H1 (cell line): Measurements from ENCODE around the gene ZBED4. TPM values are rescaled to one million over a fixed set of nuclear protein-coding genes. Genes with fewer than 3 reads are reported as not detected.
A peak's percentile ranks its signal among the peaks of the same experiment; 100 is the strongest.

ENCODE experiments used
- CTCF ChIA-PET: fragments of 300-600 bp; sonication (Branson Sonifier 250); formaldehyde crosslinking; loops from one replicate; lab custom pipeline; 2021; ENCODE audit not compliant: partially characterized antibody; lab: Charles Lee
- POLR2A ChIA-PET: fragments of 300-600 bp; sonication (Branson Sonifier 250); formaldehyde crosslinking; loops from one replicate; lab custom pipeline; 2021; ENCODE audit warnings: inconsistent platforms; ENCODE audit not compliant: partially characterized antibody; lab: Charles Lee
- DNase-seq, 2 experiments: peaks; one replicate each; pipeline versions ENCODE4 v3.0.0 to v3.0.0-alpha.2; 2010 to 2022; ENCODE audit warnings: low spot score in 2 of 2, low read depth in 1 of 2, mixed read lengths in 1 of 2
- FAIRE-seq: peaks from 2 replicates; lab custom pipeline; 2011; peaks lifted over from hg19 to GRCh38; lab: Jason Lieb, UNC
- H2AFZ ChIP-seq: 2 replicates; pipeline ENCODE4 v1.8.1; 2012; ENCODE audit warnings: low read length, inconsistent platforms
- H2AK5ac ChIP-seq: 2 replicates; pipeline ENCODE4 v1.6.1; 2013; ENCODE audit warnings: low read depth, low read length
- H2BK120ac ChIP-seq: replicated peaks from 2 replicates; pipeline ENCODE3; 2013; ENCODE audit warnings: low read depth, low read length, inconsistent platforms
- H2BK12ac ChIP-seq: 2 replicates; pipeline ENCODE4 v1.6.1; 2013; ENCODE audit warnings: low read depth, low read length
- H2BK15ac ChIP-seq: 2 replicates; pipeline ENCODE4 v1.6.1; 2013; ENCODE audit warnings: low read length
- H2BK20ac ChIP-seq: 2 replicates; pipeline ENCODE4 v1.6.1; 2013; ENCODE audit warnings: low read length
- H2BK5ac ChIP-seq: 2 replicates; pipeline ENCODE4 v1.6.1; 2013; ENCODE audit warnings: low read depth, low read length
- H3K14ac ChIP-seq: 2 replicates; pipeline ENCODE4 v1.6.1; 2013; ENCODE audit warnings: inconsistent platforms; ENCODE audit not compliant: insufficient read length
- H3K18ac ChIP-seq: 2 replicates; pipeline ENCODE4 v1.6.1; 2013; ENCODE audit warnings: low read length; ENCODE audit errors: extremely low read depth
- H3K23ac ChIP-seq: 2 replicates; pipeline ENCODE4 v1.6.1; 2013; ENCODE audit warnings: inconsistent platforms; ENCODE audit not compliant: insufficient read length
- H3K23me2 ChIP-seq: 2 replicates; pipeline ENCODE4 v1.6.1; 2013; ENCODE audit warnings: low read depth, low read length
- H3K27ac ChIP-seq: 2 replicates; pipeline ENCODE4 v1.6.1; 2011; ENCODE audit warnings: low read depth, low read length, inconsistent platforms
- H3K27me3 ChIP-seq, 4 experiments: replicated peaks in 1 of 4; 1 replicate in 1 of 4; 2 replicates in 3 of 4; pipeline versions ENCODE4 v1.6.1 to v1.8.1; 2011 to 2013; ENCODE audit warnings: low read length in 3 of 4, mild to moderate bottlenecking in 3 of 4, inconsistent platforms in 2 of 4, mixed read lengths in 2 of 4, moderate library complexity in 1 of 4; ENCODE audit not compliant: control insufficient read depth in 3 of 4, insufficient read depth in 3 of 4; ENCODE audit errors: extremely low read depth in 1 of 4
- H3K36me3 ChIP-seq, 4 experiments: 2 replicates each; pipeline versions ENCODE4 v1.6.1 to v1.8.1; 2011 to 2013; ENCODE audit warnings: mild to moderate bottlenecking in 4 of 4, low read length in 3 of 4, moderate library complexity in 2 of 4, control low read depth in 1 of 4, inconsistent platforms in 1 of 4; ENCODE audit not compliant: insufficient read depth in 4 of 4, control insufficient read depth in 2 of 4
- H3K4ac ChIP-seq: replicated peaks from 2 replicates; pipeline ENCODE3; 2013; ENCODE audit warnings: low read length, low read depth, mixed read lengths, inconsistent platforms; ENCODE audit not compliant: insufficient read length
- H3K4me1 ChIP-seq, 4 experiments: replicated peaks in 1 of 4; 1 replicate in 1 of 4; 2 replicates in 3 of 4; pipeline versions ENCODE4 v1.6.1 to v1.8.1; 2011 to 2013; ENCODE audit warnings: low read length in 3 of 4, inconsistent platforms in 2 of 4, mixed read lengths in 1 of 4; ENCODE audit not compliant: insufficient read depth in 4 of 4, control insufficient read depth in 3 of 4
- H3K4me2 ChIP-seq, 2 experiments: 2 replicates each; pipeline versions ENCODE4 v1.6.1 to v1.8.1; 2011 to 2013; ENCODE audit warnings: low read depth in 2 of 2, low read length in 2 of 2, control low read depth in 1 of 2, inconsistent platforms in 1 of 2, mild to moderate bottlenecking in 1 of 2; ENCODE audit not compliant: insufficient read depth in 1 of 2
- H3K4me3 ChIP-seq, 4 experiments: fragments of 200-600, 300-600 bp in 1 of 4; sonication (generic), shearing (Covaris generic), sonication (Bioruptor Twin) in 1 of 4; 2 replicates each; pipeline versions ENCODE4 v1.5.1 to v1.8.1; 2011 to 2016; ENCODE audit warnings: low read length in 4 of 4, low read depth in 3 of 4, control low read depth in 2 of 4, inconsistent platforms in 2 of 4, mild to moderate bottlenecking in 2 of 4, mixed read lengths in 1 of 4, moderate library complexity in 1 of 4; ENCODE audit not compliant: insufficient read depth in 2 of 4; ENCODE audit errors: extremely low read depth in 1 of 4
- H3K56ac ChIP-seq: replicated peaks from 2 replicates; pipeline ENCODE3; 2013; ENCODE audit warnings: low read depth, mild to moderate bottlenecking, mixed read lengths, low read length, inconsistent platforms; ENCODE audit not compliant: insufficient read length
- H3K79me1 ChIP-seq: 2 replicates; pipeline ENCODE4 v1.6.1; 2013; ENCODE audit warnings: low read depth, low read length, control low read depth
- H3K79me2 ChIP-seq, 2 experiments: 2 replicates each; pipeline versions ENCODE4 v1.6.1 to v1.8.1; 2012 to 2013; ENCODE audit warnings: low read length in 2 of 2, mild to moderate bottlenecking in 2 of 2, inconsistent platforms in 1 of 2; ENCODE audit not compliant: insufficient read depth in 2 of 2, control insufficient read depth in 1 of 2
- H3K9ac ChIP-seq, 4 experiments: replicated peaks in 1 of 4; 1 replicate in 1 of 4; 2 replicates in 3 of 4; pipeline versions ENCODE4 v1.6.1 to v1.8.1; 2011 to 2013; ENCODE audit warnings: low read depth in 3 of 4, low read length in 3 of 4, control low read depth in 2 of 4, mild to moderate bottlenecking in 2 of 4, moderate library complexity in 2 of 4, inconsistent platforms in 1 of 4; ENCODE audit errors: extremely low read depth in 1 of 4
- H3K9me3 ChIP-seq, 2 experiments: 2 replicates each; pipeline versions ENCODE4 v1.6.1 to v1.8.1; 2012 to 2013; ENCODE audit warnings: mild to moderate bottlenecking in 2 of 2, moderate library complexity in 2 of 2, control low read depth in 1 of 2, inconsistent platforms in 1 of 2, low read depth in 1 of 2, low read length in 1 of 2, mixed read lengths in 1 of 2; ENCODE audit not compliant: insufficient read depth in 2 of 2
- H4K20me1 ChIP-seq, 2 experiments: replicated peaks in 1 of 2; 2 replicates each; pipeline versions ENCODE3 to v1.8.1; 2011 to 2013; ENCODE audit warnings: inconsistent platforms in 2 of 2, low read length in 2 of 2, mild to moderate bottlenecking in 1 of 2; ENCODE audit not compliant: insufficient read depth in 2 of 2, control insufficient read depth in 1 of 2
- H4K5ac ChIP-seq: 2 replicates; pipeline ENCODE4 v1.6.1; 2013; ENCODE audit warnings: low read length, low read depth, mixed read lengths, inconsistent platforms; ENCODE audit not compliant: insufficient read length
- H4K8ac ChIP-seq: 2 replicates; pipeline ENCODE4 v1.8.0; 2013; ENCODE audit warnings: mild to moderate bottlenecking, moderate library complexity, low read length, inconsistent platforms; ENCODE audit not compliant: insufficient read depth; ENCODE audit errors: extremely low read depth
- H4K91ac ChIP-seq: replicated peaks from 2 replicates; pipeline ENCODE3; 2013; ENCODE audit warnings: low read length, mixed read lengths, inconsistent platforms; ENCODE audit not compliant: insufficient read length
- FOSL1 ChIP-seq: IDR thresholded peaks from 2 replicates; pipeline ENCODE4 v1.6.1; 2011; ENCODE audit warnings: mild to moderate bottlenecking, low read depth, low read length, moderate library complexity; ENCODE audit not compliant: insufficient read depth
- GABPA ChIP-seq: IDR thresholded peaks from 2 replicates; pipeline ENCODE4 v1.6.1; 2011; ENCODE audit warnings: mild to moderate bottlenecking, low read length, moderate library complexity, borderline replicate concordance; ENCODE audit not compliant: insufficient read depth
- KDM1A ChIP-seq: fragments of 200-600, 300-600 bp; sonication (generic); IDR thresholded peaks from 2 replicates; pipeline ENCODE4 v1.7.1; 2016; ENCODE audit warnings: mild to moderate bottlenecking, low read length, borderline replicate concordance
- RXRA ChIP-seq: IDR thresholded peaks from 2 replicates; pipeline ENCODE4 v1.6.1; 2011; ENCODE audit warnings: low read depth, mild to moderate bottlenecking, low read length, moderate library complexity; ENCODE audit not compliant: insufficient read depth
- WGBS, 2 experiments: shearing (Covaris generic) in 1 of 2; methylation state at CpG; one replicate each; pipeline versions ENCODE4 v1.1.6 to v1.1.7; 2013 to 2015; ENCODE audit warnings: low lambda C conversion rate in 2 of 2, mixed read lengths in 2 of 2, inconsistent platforms in 1 of 2, low coverage in 1 of 2, missing lambda C conversion rate in 1 of 2; ENCODE audit not compliant: insufficient replicate concordance in 2 of 2, insufficient coverage in 1 of 2, insufficient read length in 1 of 2; ENCODE audit errors: extremely low coverage in 1 of 2, missing lambda C conversion rate in 1 of 2; 5-methylcytosine and 5-hydroxymethylcytosine counted together
- polyA plus RNA-seq, 7 experiments: library from polyadenylated mRNA; depleted of rRNA in 3 of 7; stranded (reverse) in 5 of 7; unstranded in 2 of 7; fragments of >200 nt in 5 of 7; fragments of 200-250 nt in 2 of 7; gene quantifications; 1 replicate in 5 of 7; 2 replicates in 1 of 7; 4 replicates in 1 of 7; pipeline versions ENCODE4 v1.2.1 to v1.2.3, GENCODE V29; 2011 to 2013; ENCODE audit warnings: missing spikeins in 2 of 7, mixed read lengths in 2 of 7
- total RNA-seq: library from RNA; stranded (reverse); fragmentation: NEBNext Ultra II Directional; extraction: Animal tissue kit (Norgen Biotek cat#: 25700); gene quantifications from 2 replicates; pipeline ENCODE4 v1.2.1, GENCODE V29; 2021

The ZBED4 gene
- total and polyA plus RNA-seq, 2 of the 8 experiments (the other 6 are each of a cell fraction or from before 2014, with no cell fraction given) = 11.0 to 28.3 TPM

DNA sequence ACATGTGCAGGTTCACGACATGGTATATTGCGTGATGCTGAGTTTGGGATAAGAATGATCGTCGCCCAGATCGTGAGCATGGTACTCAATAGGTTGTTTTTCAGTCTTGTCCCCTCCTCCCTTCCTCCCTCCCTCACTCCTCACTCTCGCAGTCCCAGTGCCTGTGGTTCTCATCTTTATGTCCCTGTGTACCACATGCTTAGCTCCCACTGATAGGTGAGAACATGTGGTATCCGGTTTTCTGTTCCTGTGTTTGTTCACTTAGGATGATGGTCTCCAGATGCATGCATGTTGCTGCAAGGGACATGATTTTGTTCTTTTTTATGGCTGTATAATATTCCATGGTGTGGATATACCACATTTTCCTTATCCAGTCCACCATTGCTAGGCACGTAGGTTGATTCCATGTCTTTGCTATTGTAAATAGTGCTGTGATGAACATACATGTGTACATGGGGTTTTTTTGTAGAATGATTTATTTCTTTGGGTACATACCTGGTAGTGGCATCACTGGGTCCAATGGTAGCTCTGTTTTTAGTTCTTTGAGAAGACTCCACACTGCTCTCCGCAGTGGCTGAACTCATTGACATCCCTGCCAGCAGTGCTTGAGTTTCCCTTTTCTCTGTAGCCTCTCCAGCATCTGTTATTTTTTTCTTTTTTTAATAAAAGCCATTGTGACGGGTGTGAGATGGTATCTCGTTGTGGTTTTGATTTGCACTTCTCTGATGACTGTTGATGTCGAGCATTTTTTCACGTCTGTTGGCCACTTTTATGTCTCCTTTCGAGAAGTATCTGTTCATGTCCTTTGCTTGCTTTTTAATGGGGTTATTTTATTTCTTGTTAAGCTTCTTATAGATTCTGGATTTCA lies 16.4 kb downstream of the ZBED4 start:
- H2BK12ac ChIP-seq = no peak overlapping the region
- H2BK5ac ChIP-seq = no peak overlapping the region
- peaks cover 9 to 18% of the 10 kb centered on the region in 2 experiments for H4K20me1 ChIP-seq
- H3K4me3 ChIP-seq = no peak overlapping the region
- no peaks in the 10 kb centered on the region for H3K27me3 ChIP-seq
- DNase-seq = no peak
- POLR2A ChIA-PET = interaction anchor here (1.6 kb wide), 1 partner anchor 9 kb away, joined by 5 read pairs; no protein-coding TSS in a partner anchor
- H3K4ac ChIP-seq = no peak overlapping the region
- H2BK120ac ChIP-seq = no peak overlapping the region
- peaks cover 16 to 85% of the 10 kb centered on the region in 2 experiments for H3K79me2 ChIP-seq
- no peak overlapping the region for H2AFZ ChIP-seq
- H3K18ac ChIP-seq = no peak overlapping the region
- H3K23ac ChIP-seq = no peak overlapping the region
- H3K4me1 ChIP-seq = no peaks in the 10 kb centered on the region
- H3K27ac ChIP-seq = no peak overlapping the region
- H3K56ac ChIP-seq = no peak overlapping the region
- H2BK20ac ChIP-seq = no peak overlapping the region
- no peak overlapping the region for H4K8ac ChIP-seq
- peaks cover 0 to 6% (median 0%) of the 10 kb centered on the region in 4 experiments; a peak in 3 of 8 replicates for H3K36me3 ChIP-seq
- no peak overlapping the region for H4K5ac ChIP-seq
- peaks cover 16% of the 10 kb centered on the region for H3K79me1 ChIP-seq
- no peak overlapping the region for H4K91ac ChIP-seq
- no peak for TF ChIP-seq FOSL1
- no peak for TF ChIP-seq RXRA
- no peak for TF ChIP-seq GABPA
- TF ChIP-seq KDM1A = 0 out of 2 replicates have a peak, but pooled peaks have one; percentile 16
- TF ChIP-seq, all 59 proteins: peak for 1
- H3K4me2 ChIP-seq = no peak overlapping the region
- no peak for FAIRE-seq
- no peak overlapping the region for H2AK5ac ChIP-seq
- H3K9me3 ChIP-seq = peaks cover 9 to 10% of the 10 kb centered on the region in 2 experiments
- no peaks in the 10 kb centered on the region for H3K23me2 ChIP-seq
- no peak overlapping the region for H3K14ac ChIP-seq
- CTCF ChIA-PET = interaction anchor here (0.6 to 3.0 kb wide), 6 partner anchors 8 to 586 kb away, joined by 3 to 9 read pairs (median 4); no protein-coding TSS in a partner anchor
- 93% methylated on average over 13 of the region's 14 CpGs; no CpG with 5 or more reads in 1 of the 2 experiments for WGBS, 2 experiments
- no peak overlapping the region for H2BK15ac ChIP-seq
- no peak overlapping the region for H3K9ac ChIP-seq
